Adipocyte (in vitro differentiated cells): Measurements from ENCODE around the gene THRB.
A peak's percentile ranks its signal among the peaks of the same experiment; 100 is the strongest.

Experiments
- DNase-seq: peaks from one replicate; pipeline ENCODE4 v3.0.0-alpha.2; 2015; ENCODE audit warnings: low read depth
- H3K27me3 ChIP-seq: replicated peaks from 2 replicates; pipeline ENCODE4 v1.7.0; 2013; ENCODE audit warnings: mild to moderate bottlenecking, low read length, moderate library complexity; ENCODE audit not compliant: control insufficient read depth, insufficient read depth
- H3K36me3 ChIP-seq: 2 replicates; pipeline ENCODE4 v1.7.0; 2013; ENCODE audit warnings: low read length, mild to moderate bottlenecking, moderate library complexity; ENCODE audit not compliant: control insufficient read depth, insufficient read depth, severe bottlenecking
- H3K4me1 ChIP-seq: 2 replicates; pipeline ENCODE4 v1.7.0; 2013; ENCODE audit warnings: mild to moderate bottlenecking, low read length, moderate library complexity; ENCODE audit not compliant: control insufficient read depth, insufficient read depth
- H3K4me3 ChIP-seq: 2 replicates; pipeline ENCODE4 v1.7.0; 2013; ENCODE audit warnings: mild to moderate bottlenecking, low read length, moderate library complexity
- H3K9ac ChIP-seq: 2 replicates; pipeline ENCODE4 v1.7.0; 2013; ENCODE audit warnings: mild to moderate bottlenecking, low read length, moderate library complexity
- H3K9me3 ChIP-seq: 2 replicates; pipeline ENCODE4 v1.7.0; 2013; ENCODE audit warnings: mild to moderate bottlenecking, low read length, moderate library complexity; ENCODE audit not compliant: control insufficient read depth

THRB gene

DNA sequence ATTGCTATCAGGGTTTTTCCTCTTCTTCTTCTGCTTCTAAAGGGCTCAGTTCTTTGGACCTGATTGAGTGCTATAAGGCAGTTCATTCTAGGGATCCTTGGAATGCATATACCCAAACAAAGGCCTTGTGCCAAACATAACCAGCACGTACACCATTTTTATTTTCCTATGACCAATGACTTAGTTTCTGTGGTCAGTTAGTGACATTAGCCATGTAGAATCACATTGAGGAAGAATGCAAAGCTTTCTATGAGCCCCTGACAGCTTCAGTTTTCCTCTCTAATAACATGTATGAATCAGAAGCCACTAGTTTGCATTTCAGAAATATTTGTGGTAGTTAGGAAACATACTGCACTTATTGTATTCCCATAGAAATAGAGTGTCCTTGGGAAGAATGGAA, 240.0 kb downstream of the THRB start:
- H3K27me3 ChIP-seq: no peaks in the 10 kb centered on the region
- H3K9ac ChIP-seq: no peak overlapping the region
- H3K36me3 ChIP-seq: no peaks in the 10 kb centered on the region
- H3K4me3 ChIP-seq: no peak overlapping the region
- peak; percentile 75 for DNase-seq
- no peaks in the 10 kb centered on the region for H3K9me3 ChIP-seq
- peaks cover 9% of the 10 kb centered on the region for H3K4me1 ChIP-seq

GRCh38 chr3:24253336-24253735, 241.3 kb downstream of the THRB start:
- H3K27me3 ChIP-seq: no peaks in the 10 kb centered on the region

GRCh38 chr3:24249523-24249922, 245.1 kb downstream of the THRB start:
- Histone ChIP-seq H3K27me3 (no peaks in the 10 kb centered on the region), H3K9me3 (no peaks in the 10 kb centered on the region), H3K9ac (no peak overlapping the region), H3K4me1 (peaks cover 8% of the 10 kb centered on the region), H3K4me3 (no peak overlapping the region), H3K36me3 (no peaks in the 10 kb centered on the region)
- DNase-seq: no peak

More at GRCh38 chr3:24253336-24253735, 241.3 kb downstream of the THRB start:
- H3K9ac ChIP-seq: no peak overlapping the region
- H3K4me3 ChIP-seq: no peak overlapping the region
- peaks cover 9% of the 10 kb centered on the region for H3K4me1 ChIP-seq
- no peaks in the 10 kb centered on the region for H3K9me3 ChIP-seq
- no peak for DNase-seq
- H3K36me3 ChIP-seq: no peaks in the 10 kb centered on the region

DNA sequence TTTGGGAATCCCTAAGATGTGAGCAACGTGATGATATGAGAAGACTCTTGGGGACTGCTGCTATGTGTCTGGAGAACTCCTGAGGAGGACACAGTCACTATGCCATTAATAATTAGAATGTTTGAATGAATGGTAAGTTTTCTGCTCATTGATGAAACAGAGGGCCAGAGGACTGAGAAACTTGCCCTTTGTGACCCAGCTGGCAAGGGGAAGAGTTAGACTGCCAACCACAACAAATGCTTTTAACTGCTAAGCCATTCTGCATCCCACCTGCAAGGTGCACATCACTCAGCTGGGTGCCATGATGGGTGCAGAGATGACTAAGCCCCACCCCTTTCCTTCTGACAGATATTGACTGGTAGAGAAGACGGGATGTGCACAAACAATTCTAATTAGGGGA, 249.6 kb downstream of the THRB start:
- peaks cover 28% of the 10 kb centered on the region for H3K4me1 ChIP-seq
- no peak overlapping the region for H3K9ac ChIP-seq
- H3K9me3 ChIP-seq: no peaks in the 10 kb centered on the region
- no peaks in the 10 kb centered on the region for H3K36me3 ChIP-seq
- no peaks in the 10 kb centered on the region for H3K27me3 ChIP-seq
- no peak for DNase-seq
- no peak overlapping the region for H3K4me3 ChIP-seq

DNA sequence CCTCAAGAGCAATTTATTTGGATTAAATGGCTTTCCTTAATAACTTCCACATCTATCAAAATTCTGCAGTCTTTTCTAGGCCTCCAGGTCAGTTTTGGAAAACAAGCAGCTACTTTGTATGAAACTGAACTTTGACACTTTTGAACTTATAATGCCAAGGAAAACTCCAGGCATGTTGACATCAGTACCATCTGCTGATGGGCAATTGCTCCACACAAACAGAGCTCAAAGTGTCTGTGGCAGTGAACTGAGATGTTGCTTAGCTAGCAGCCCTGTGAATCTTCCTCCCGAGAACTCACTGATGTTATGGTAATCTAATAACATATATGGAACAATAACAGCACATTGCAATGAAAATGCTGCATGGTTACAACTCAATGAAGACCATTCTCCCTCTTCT, 250.2 kb downstream of the THRB start:
- H3K9ac ChIP-seq: no peak overlapping the region
- no peak for DNase-seq
- H3K27me3 ChIP-seq: no peaks in the 10 kb centered on the region
- peaks cover 28% of the 10 kb centered on the region for H3K4me1 ChIP-seq
- no peak overlapping the region for H3K4me3 ChIP-seq
- no peaks in the 10 kb centered on the region for H3K9me3 ChIP-seq
- no peaks in the 10 kb centered on the region for H3K36me3 ChIP-seq

DNA sequence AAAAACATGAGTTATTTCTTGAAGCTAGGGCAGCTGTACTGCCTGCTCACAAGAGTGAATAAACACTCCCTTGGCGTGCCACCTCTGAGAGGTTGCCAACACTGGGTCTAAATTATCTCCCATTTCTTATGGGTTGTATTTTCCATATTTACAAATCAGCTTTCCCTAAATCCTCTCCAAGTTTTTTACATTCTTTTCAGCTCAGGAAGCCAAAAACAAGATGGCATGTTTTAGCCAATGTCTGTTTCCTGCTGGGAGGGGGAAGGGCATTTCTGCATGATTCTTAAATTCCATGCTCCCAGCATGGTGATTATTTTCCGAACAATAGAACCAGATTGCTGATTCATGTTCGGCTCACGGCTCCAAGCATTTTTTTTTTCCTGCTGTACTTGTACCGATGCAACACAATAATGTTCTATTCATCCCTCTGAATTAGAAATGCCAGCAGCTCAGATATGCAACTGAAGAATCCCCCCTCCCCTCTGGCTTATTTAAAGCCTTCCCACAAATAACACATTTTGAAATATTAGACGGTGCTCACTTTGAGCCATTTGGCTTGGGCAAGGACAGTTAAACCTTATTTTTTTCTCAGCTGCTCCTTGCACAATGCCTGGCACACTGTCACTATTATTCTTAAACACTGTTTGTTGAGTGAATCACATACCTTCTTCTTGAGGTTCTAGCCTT, 252.5 kb downstream of the THRB start:
- H3K36me3 ChIP-seq: no peaks in the 10 kb centered on the region
- no peaks in the 10 kb centered on the region for H3K9me3 ChIP-seq
- H3K9ac ChIP-seq: peak overlapping the region; percentile 61
- peaks cover 45% of the 10 kb centered on the region for H3K4me1 ChIP-seq
- H3K27me3 ChIP-seq: no peaks in the 10 kb centered on the region
- peak; percentile 84 for DNase-seq
- peak overlapping the region; percentile 43 for H3K4me3 ChIP-seq

DNA sequence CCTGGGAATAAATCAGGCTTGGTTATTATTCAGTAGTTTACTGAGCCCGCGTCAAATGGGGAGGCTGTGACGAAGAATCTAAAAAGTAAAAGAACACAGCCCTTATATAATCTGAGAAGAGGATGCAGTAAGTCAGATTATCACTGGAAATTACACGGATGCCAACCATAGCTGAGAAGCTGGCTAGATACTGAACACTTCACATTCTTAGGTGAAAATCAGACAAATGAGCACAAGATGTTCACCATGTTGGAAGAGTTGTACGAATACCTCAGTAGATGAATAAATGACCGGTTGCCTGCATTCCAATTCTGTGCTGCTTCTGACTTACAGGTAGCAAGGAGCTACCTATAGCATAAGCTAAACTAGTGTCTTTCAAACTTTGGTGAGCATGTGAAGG, 254.3 kb downstream of the THRB start:
- peaks cover 45% of the 10 kb centered on the region for H3K4me1 ChIP-seq
- no peaks in the 10 kb centered on the region for H3K27me3 ChIP-seq
- H3K9me3 ChIP-seq: no peaks in the 10 kb centered on the region
- no peak overlapping the region for H3K4me3 ChIP-seq
- no peaks in the 10 kb centered on the region for H3K36me3 ChIP-seq
- DNase-seq: no peak
- no peak overlapping the region for H3K9ac ChIP-seq

- H3K9me3 ChIP-seq: no peaks in the 10 kb centered on the region
- H3K36me3 ChIP-seq: no peaks in the 10 kb centered on the region
- H3K4me3 ChIP-seq: no peak overlapping the region
- H3K4me1 ChIP-seq: peaks cover 35% of the 10 kb centered on the region
- H3K27me3 ChIP-seq: no peaks in the 10 kb centered on the region
- peak overlapping the region; percentile 66 for H3K9ac ChIP-seq
- DNase-seq: peak; percentile 91
These were observed 256.5 kb downstream of the THRB start for GRCh38 chr3:24237971-24238706.

GRCh38 chr3:24235121-24235520, 259.5 kb downstream of the THRB start:
- H3K36me3 ChIP-seq: no peaks in the 10 kb centered on the region
- peaks cover 16% of the 10 kb centered on the region for H3K4me1 ChIP-seq

GRCh38 chr3:24232784-24233183, 261.9 kb downstream of the THRB start:
- Histone ChIP-seq H3K4me3 (no peak overlapping the region), H3K27me3 (no peaks in the 10 kb centered on the region), H3K4me1 (peaks cover 3% of the 10 kb centered on the region), H3K9me3 (no peaks in the 10 kb centered on the region), H3K9ac (no peak overlapping the region), H3K36me3 (peaks cover 3% of the 10 kb centered on the region)
- DNase-seq: no peak

More at GRCh38 chr3:24235121-24235520, 259.5 kb downstream of the THRB start:
- Histone ChIP-seq H3K9me3 (no peaks in the 10 kb centered on the region), H3K4me3 (no peak overlapping the region), H3K27me3 (no peaks in the 10 kb centered on the region), H3K9ac (no peak overlapping the region)
- DNase-seq: no peak

DNA sequence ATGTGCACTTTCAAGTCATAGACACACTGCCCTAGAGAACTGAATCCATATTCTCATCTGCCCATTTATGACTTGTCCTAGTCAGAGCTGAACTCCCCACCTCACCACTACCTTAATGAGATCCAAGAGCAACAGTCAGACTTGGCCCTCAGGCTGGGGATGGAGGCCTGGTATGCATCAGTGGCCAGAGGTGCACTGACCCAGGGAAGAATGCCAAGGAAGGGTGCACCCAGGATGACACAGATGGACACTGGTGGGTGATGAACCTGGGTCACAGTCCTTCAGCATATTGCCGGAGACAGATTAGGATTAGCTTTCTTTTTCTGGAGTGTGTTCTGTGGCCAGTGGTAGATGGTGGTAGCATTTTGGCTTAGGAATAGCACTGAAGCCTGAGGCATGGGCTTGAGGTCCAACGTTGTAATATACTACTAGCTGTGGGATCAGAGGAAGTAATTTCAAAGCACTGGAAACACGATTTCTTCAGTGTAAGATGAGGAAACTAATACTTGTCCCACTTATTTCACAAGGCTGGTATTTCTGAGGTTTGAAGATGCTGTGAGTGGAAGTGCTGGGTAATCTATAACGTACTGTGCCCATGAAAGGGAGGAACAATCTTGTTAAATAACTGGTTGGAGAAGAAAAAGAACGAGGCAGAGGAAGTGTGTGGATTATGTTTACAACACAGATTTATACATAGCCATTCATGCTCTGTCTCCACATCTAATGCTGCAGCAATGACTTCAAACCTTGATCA, 265.0 kb downstream of the THRB start:
- Histone ChIP-seq H3K9me3 (no peaks in the 10 kb centered on the region), H3K27me3 (no peaks in the 10 kb centered on the region), H3K4me3 (no peak overlapping the region), H3K36me3 (peaks cover 3% of the 10 kb centered on the region), H3K9ac (no peak overlapping the region), H3K4me1 (peaks cover 10% of the 10 kb centered on the region)
- DNase-seq: no peak
